GM12872 (cell line): ENCODE data around the gene CER1.

Source experiments
- TF ChIP-seq, protein P1 (sequence below): IDR thresholded peaks from 3 replicates; pipeline ENCODE4 v1.5.1; 2011; ENCODE audit warnings: low read depth, mild to moderate bottlenecking, low read length, moderate library complexity; ENCODE audit not compliant: insufficient read depth

Gene CER1

GRCh38 chr9:14722391-14723035 lies at the start of gene CER1:
CER1 (minus strand) TSS chr9:14722733; CDS start chr9:14722672, 61 bp downstream.
- TF ChIP-seq, protein P1, sequence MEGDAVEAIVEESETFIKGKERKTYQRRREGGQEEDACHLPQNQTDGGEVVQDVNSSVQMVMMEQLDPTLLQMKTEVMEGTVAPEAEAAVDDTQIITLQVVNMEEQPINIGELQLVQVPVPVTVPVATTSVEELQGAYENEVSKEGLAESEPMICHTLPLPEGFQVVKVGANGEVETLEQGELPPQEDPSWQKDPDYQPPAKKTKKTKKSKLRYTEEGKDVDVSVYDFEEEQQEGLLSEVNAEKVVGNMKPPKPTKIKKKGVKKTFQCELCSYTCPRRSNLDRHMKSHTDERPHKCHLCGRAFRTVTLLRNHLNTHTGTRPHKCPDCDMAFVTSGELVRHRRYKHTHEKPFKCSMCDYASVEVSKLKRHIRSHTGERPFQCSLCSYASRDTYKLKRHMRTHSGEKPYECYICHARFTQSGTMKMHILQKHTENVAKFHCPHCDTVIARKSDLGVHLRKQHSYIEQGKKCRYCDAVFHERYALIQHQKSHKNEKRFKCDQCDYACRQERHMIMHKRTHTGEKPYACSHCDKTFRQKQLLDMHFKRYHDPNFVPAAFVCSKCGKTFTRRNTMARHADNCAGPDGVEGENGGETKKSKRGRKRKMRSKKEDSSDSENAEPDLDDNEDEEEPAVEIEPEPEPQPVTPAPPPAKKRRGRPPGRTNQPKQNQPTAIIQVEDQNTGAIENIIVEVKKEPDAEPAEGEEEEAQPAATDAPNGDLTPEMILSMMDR = no peak

DNA sequence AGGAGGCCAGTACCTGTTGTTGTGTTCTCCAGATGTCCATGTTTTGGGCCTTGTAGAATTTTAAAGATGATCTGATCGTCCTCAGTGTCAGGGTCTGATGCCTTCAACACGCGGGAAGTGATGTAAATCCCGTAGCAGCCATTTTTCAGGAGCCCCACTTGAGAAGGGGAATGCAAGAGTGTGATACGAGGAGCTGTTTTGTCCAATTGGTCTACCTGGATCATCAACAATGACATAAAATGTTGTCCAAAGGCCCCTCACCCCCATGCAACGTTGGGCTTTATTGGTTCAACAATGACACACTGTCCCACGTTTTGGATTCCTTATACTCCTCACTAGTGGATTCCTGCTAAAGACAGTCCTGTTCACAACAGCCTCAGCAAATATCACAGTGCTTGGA lies 48.1 kb upstream of the CER1 start:
- TF ChIP-seq, protein P1 = no peak

- TF ChIP-seq, protein P1 = peak; percentile 43; the same call in 2 of the 3 replicates
Measured at GRCh38 chr9:14769230-14769571, 46.7 kb upstream of the CER1 start.

GRCh38 chr9:14768405-14769229 lies 46.1 kb upstream of the CER1 start:
- TF ChIP-seq, protein P1 = peak; percentile 66

DNA sequence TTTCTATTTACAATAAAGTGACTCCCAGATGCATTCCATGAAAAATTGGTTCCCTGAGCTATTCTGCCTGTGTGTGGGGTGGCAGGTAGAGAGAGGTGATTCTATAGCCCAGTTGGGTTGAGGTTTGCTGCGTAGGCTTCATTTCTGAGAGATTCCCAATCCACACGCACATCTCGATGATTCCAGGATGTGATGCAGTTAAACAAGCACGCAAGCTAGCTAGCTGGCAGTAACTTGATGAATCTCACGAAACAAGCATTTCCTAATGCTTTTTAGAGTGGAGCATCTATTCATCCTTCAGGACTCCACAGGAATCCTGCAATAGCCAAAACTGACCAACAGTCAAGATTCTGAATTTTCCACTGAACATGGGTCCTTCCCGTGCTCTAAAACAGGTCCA lies 43.8 kb upstream of the CER1 start:
- TF ChIP-seq, protein P1 = no peak

- TF ChIP-seq, protein P1 = no peak
Measured at GRCh38 chr9:14761584-14761983, 39.1 kb upstream of the CER1 start.

DNA sequence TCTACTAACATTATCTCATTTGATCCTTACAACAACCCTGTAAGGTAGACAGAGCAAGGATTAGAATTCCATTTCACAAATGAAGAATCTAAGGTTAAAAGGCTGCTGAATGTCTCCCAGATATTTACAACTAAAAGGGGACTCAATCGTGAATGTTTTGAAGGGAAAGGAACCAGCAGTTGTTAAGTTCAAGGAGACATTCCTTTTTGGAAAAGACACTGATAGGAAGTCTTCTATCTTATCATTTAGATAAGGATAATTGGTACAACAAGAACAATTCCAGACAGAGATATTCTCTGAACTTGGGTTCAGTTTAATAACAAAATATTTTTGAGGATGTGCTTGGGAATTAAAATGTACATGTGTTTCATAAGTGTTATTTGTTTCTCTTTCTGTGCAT lies 37.5 kb upstream of the CER1 start:
- TF ChIP-seq, protein P1 = no peak
